HepG2 (cell line): Measurements from ENCODE around the gene RAB3A. TPM values are rescaled to one million over a fixed set of nuclear protein-coding genes. Genes with fewer than 3 reads are reported as not detected.

ENCODE experiments used
- ATAC-seq: fragments of 200-7000 bp; cut with Tn5 transposase; 3 replicates; pipeline ENCODE4 v1.9.1; 2020; ENCODE audit warnings: mild to moderate bottlenecking, moderate library complexity
- BruUV-seq: library from RNA; stranded (reverse); fragments of 400-500 nt; replicated peaks from 2 replicates; lab custom pipeline; 2021; lab: Mats Ljungman, UMichigan
- CTCF ChIA-PET: fragments of 300-600 bp; formaldehyde crosslinking; extraction: SDS; loops from one replicate; lab custom pipeline; 2021; ENCODE audit warnings: low total read pairs, inconsistent platforms, low intra/inter-chr PET ratio; lab: Yijun Ruan, JAX
- POLR2A ChIA-PET: fragments of 350-600 bp; sonication (Branson Sonifier 250); formaldehyde crosslinking; loops from one replicate; lab custom pipeline; 2020; ENCODE audit warnings: antibody characterized with exemption, inconsistent platforms; lab: Yijun Ruan, JAX
- DNase-seq: peaks from one replicate; pipeline ENCODE4 v3.0.0-alpha.2; 2015; ENCODE audit warnings: low spot score
- FAIRE-seq: peaks from 3 replicates; lab custom pipeline; 2011; peaks lifted over from hg19 to GRCh38; lab: Jason Lieb, UNC
- H2AFZ ChIP-seq: one replicate; pipeline ENCODE4 v1.6.1; 2011; ENCODE audit warnings: low read length, inconsistent platforms
- H3K27ac ChIP-seq: fragments of 300-600 bp; 3 replicates; pipeline ENCODE4 v1.8.0; 2011; ENCODE audit warnings: mixed run types, mild to moderate bottlenecking, mixed read lengths, low read length, inconsistent platforms; ENCODE audit not compliant: insufficient read depth; ENCODE audit errors: extremely low read length
- H3K27me3 ChIP-seq, 2 experiments: fragments of 200-600 bp in 1 of 2; 2 replicates in 1 of 2; 3 replicates in 1 of 2; pipeline versions ENCODE4 v1.6.0 to v1.8.0; 2011; ENCODE audit warnings: low read length in 2 of 2, mild to moderate bottlenecking in 2 of 2, moderate library complexity in 2 of 2, inconsistent platforms in 1 of 2; ENCODE audit not compliant: insufficient read depth in 2 of 2, control insufficient read depth in 1 of 2
- H3K36me3 ChIP-seq, 2 experiments: fragments of 200-600 bp in 1 of 2; replicated peaks in 1 of 2; 2 replicates in 1 of 2; 3 replicates in 1 of 2; pipeline versions ENCODE4 v1.5.1 to v1.8.0; 2011; ENCODE audit warnings: low read length in 2 of 2, inconsistent platforms in 1 of 2; ENCODE audit not compliant: insufficient read depth in 2 of 2, control insufficient read depth in 1 of 2
- H3K4me1 ChIP-seq: 2 replicates; pipeline ENCODE4 v1.5.1; 2012; ENCODE audit warnings: low read length, inconsistent platforms; ENCODE audit not compliant: insufficient read depth
- H3K4me2 ChIP-seq: 2 replicates; pipeline ENCODE4 v1.6.0; 2011; ENCODE audit warnings: low read depth, low read length, inconsistent platforms
- H3K4me3 ChIP-seq, 3 experiments: fragments of 200-600 bp in 1 of 3; sonication (generic), shearing (Covaris generic) in 1 of 3; replicated peaks in 1 of 3; 2 replicates each; pipeline ENCODE4 v1.5.1; 2011 to 2016; ENCODE audit warnings: low read length in 3 of 3, inconsistent platforms in 2 of 3, low read depth in 2 of 3, mild to moderate bottlenecking in 2 of 3, control low read depth in 1 of 3, mixed read lengths in 1 of 3; ENCODE audit not compliant: insufficient read depth in 1 of 3
- H3K79me2 ChIP-seq: one replicate; pipeline ENCODE4 v1.6.1; 2011; ENCODE audit warnings: low read length, inconsistent platforms; ENCODE audit not compliant: insufficient read depth
- H3K9ac ChIP-seq: 2 replicates; pipeline ENCODE4 v1.6.0; 2011; ENCODE audit warnings: mild to moderate bottlenecking, low read depth, low read length, inconsistent platforms; ENCODE audit not compliant: insufficient read depth
- H3K9me3 ChIP-seq: 2 replicates; pipeline ENCODE4 v1.5.1; 2012; ENCODE audit warnings: mild to moderate bottlenecking, low read length
- H4K20me1 ChIP-seq: 2 replicates; pipeline ENCODE4 v1.6.0; 2011; ENCODE audit warnings: inconsistent platforms, mild to moderate bottlenecking, low read length, moderate library complexity; ENCODE audit not compliant: insufficient read depth
- ATF1 ChIP-seq: IDR thresholded peaks from 2 replicates; pipeline ENCODE4 v1.6.1; 2016; ENCODE audit warnings: mild to moderate bottlenecking, control low read depth
- BCL6 ChIP-seq: IDR thresholded peaks from 2 replicates; pipeline ENCODE4 v1.6.1; 2016; ENCODE audit warnings: missing genetic modification reagents, missing compliant biosample characterization
- BHLHE40 ChIP-seq: IDR thresholded peaks from 2 replicates; pipeline ENCODE4 v1.6.1; 2011; ENCODE audit warnings: low read length, improper control_type of control experiment
- IKZF5 ChIP-seq: IDR thresholded peaks from 2 replicates; pipeline ENCODE4 v1.6.1; 2018; ENCODE audit warnings: missing genetic modification reagents, mild to moderate bottlenecking, missing compliant biosample characterization
- NCOA2 ChIP-seq: sonication (generic); formaldehyde crosslinking; IDR thresholded peaks from 2 replicates; pipeline ENCODE4 v1.8.0; 2022; ENCODE audit warnings: inconsistent platforms
- POLR2A ChIP-seq, 2 experiments: IDR thresholded peaks; 2 replicates each; pipeline ENCODE4 v1.6.1; 2011; ENCODE audit warnings: low read depth in 2 of 2, low read length in 2 of 2, mild to moderate bottlenecking in 1 of 2, moderate library complexity in 1 of 2; ENCODE audit not compliant: insufficient read depth in 1 of 2
- SP4 ChIP-seq: sonication (generic); formaldehyde crosslinking; IDR thresholded peaks from 2 replicates; pipeline ENCODE4 v1.8.1; 2023; ENCODE audit warnings: mild to moderate bottlenecking, missing genetic modification reagents
- ZNF335 ChIP-seq: sonication (generic); formaldehyde crosslinking; IDR thresholded peaks from 2 replicates; pipeline ENCODE4 v1.4.0; 2020; ENCODE audit warnings: missing genetic modification reagents
- ZNF737 ChIP-seq: sonication (generic); formaldehyde crosslinking; IDR thresholded peaks from 2 replicates; pipeline ENCODE4 v1.5.0; 2020; ENCODE audit warnings: missing genetic modification reagents, mild to moderate bottlenecking, borderline replicate concordance
- ZNF766 ChIP-seq: sonication (generic); formaldehyde crosslinking; IDR thresholded peaks from 2 replicates; pipeline ENCODE4 v1.5.0; 2020; ENCODE audit warnings: missing genetic modification reagents, borderline replicate concordance
- WGBS: methylation state at CpG from one replicate; pipeline ENCODE4 v1.1.6; 2017; ENCODE audit warnings: low lambda C conversion rate; 5-methylcytosine and 5-hydroxymethylcytosine counted together
- in situ Hi-C: cut with HindIII; loops from 2 replicates; pipeline ENCODE4 v1.10.0; 2017; ENCODE audit warnings: low pct_unique_long_range_greater_than_20kb; ENCODE audit not compliant: extremely low pct_ligation_motif_present
- intact Hi-C: fragments of 100-400 bp; cut with micrococcal nuclease; formaldehyde crosslinking; loops from one replicate; pipeline ENCODE4 v1.10.0; 2022; ENCODE audit not compliant: unreplicated experiment
- polyA plus RNA-seq, 8 experiments: library from polyadenylated mRNA; depleted of rRNA in 3 of 8; stranded (reverse) in 7 of 8; unstranded in 1 of 8; fragments of >200 nt; fragmentation: Illumina TruSeq in 4 of 8; extraction: Trizol in 4 of 8; gene quantifications; 2 replicates each; pipeline versions ENCODE4 v1.2.1 to v1.2.3, GENCODE V29; 2011 to 2016; ENCODE audit warnings: low read depth in 4 of 8, missing spikeins in 1 of 8, mixed read lengths in 1 of 8; ENCODE audit not compliant: insufficient read depth in 1 of 8
- total RNA-seq, 5 experiments: library from RNA; depleted of rRNA; stranded (reverse); fragments of >200 nt; fragmentation: Illumina TruSeq; extraction: Trizol; gene quantifications; 2 replicates each; pipeline ENCODE4 v1.2.3, GENCODE V29; 2016; ENCODE audit warnings: low read depth in 1 of 5
- TF ChIP-seq, protein P1 (sequence below): sonication (generic); formaldehyde crosslinking; IDR thresholded peaks from 2 replicates; pipeline ENCODE4 v1.4.0; 2020; ENCODE audit warnings: missing genetic modification reagents, mild to moderate bottlenecking, borderline replicate concordance
- TF ChIP-seq, protein P2 (sequence below): IDR thresholded peaks from 2 replicates; pipeline ENCODE4 v1.6.1; 2016; ENCODE audit warnings: missing compliant biosample characterization, missing genetic modification reagents, borderline replicate concordance
- TF ChIP-seq, protein P3 (sequence below): sonication (generic); formaldehyde crosslinking; IDR thresholded peaks from 2 replicates; pipeline ENCODE4 v1.4.0; 2020; ENCODE audit warnings: missing genetic modification reagents
- TF ChIP-seq, protein P4 (sequence below): sonication (generic); formaldehyde crosslinking; IDR thresholded peaks from 2 replicates; pipeline ENCODE4 v1.4.0; 2020; ENCODE audit warnings: mild to moderate bottlenecking, low read depth, missing genetic modification reagents

The RAB3A gene
- total and polyA plus RNA-seq, 2 of the 13 experiments (the other 11 are each of a cell fraction or from before 2014, with no cell fraction given): 0.58 to 0.98 TPM

DNA sequence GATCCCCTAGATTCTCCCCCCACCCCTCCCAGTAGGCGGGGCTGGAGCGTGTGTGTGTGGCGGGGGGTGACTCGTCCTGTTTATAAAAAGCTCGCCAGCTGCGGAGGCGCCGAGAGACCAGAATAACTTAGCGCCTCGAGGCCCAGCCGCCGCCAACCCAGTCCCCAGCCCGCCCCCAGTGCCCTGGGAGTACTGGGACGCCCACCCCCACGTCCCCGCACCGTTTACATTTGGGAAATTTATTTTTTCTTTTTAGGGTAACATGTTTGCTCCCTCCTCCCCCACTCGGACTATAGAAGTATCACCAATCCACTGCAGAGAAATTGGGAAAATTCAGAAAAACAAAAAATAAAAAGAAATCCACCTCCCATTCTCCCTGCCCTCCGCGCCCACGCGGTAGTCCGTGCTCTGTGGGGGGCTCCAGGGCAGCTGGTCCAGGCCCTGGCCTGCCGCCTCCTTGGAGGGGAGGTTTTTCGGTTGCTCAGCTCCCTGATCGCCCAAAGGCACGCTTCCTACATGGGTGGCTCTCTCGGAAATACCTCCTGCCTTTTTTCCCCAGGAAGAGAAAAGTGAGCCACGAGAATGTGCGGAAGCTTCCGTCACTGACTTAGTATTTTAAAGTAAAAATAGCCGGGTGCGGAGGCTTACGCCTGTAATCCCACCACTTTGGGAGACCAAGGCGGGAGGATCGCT is 1.5 kb upstream of the RAB3A start (continued):
- no peak for TF ChIP-seq IKZF5 (CRISPR knock-in tag)
- TF ChIP-seq, protein P1, sequence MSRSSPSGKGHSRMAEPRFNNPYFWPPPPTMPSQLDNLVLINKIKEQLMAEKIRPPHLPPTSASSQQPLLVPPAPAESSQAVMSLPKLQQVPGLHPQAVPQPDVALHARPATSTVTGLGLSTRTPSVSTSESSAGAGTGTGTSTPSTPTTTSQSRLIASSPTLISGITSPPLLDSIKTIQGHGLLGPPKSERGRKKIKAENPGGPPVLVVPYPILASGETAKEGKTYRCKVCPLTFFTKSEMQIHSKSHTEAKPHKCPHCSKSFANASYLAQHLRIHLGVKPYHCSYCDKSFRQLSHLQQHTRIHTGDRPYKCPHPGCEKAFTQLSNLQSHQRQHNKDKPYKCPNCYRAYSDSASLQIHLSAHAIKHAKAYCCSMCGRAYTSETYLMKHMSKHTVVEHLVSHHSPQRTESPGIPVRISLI (CRISPR knock-in tag): no peak
- TF ChIP-seq, protein P2, sequence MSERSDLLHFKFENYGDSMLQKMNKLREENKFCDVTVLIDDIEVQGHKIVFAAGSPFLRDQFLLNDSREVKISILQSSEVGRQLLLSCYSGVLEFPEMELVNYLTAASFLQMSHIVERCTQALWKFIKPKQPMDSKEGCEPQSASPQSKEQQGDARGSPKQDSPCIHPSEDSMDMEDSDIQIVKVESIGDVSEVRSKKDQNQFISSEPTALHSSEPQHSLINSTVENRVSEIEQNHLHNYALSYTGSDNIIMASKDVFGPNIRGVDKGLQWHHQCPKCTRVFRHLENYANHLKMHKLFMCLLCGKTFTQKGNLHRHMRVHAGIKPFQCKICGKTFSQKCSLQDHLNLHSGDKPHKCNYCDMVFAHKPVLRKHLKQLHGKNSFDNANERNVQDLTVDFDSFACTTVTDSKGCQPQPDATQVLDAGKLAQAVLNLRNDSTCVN (CRISPR knock-in tag): no peak
- no peak for TF ChIP-seq ZNF766
- no peak for TF ChIP-seq ZNF335

GRCh38 chr19:18204394-18205199 is 755 bp upstream of the RAB3A start:
- Histone ChIP-seq H3K4me2 (peak overlapping the region; percentile 87), H3K27me3 (0 out of 5 replicates have a peak, but pooled peaks cover 0 to 3% of the 10 kb centered on the region in 2 experiments), H2AFZ (no peak overlapping the region), H3K4me1 (peaks cover 13% of the 10 kb centered on the region), H3K79me2 (no peaks in the 10 kb centered on the region), H4K20me1 (no peaks in the 10 kb centered on the region), H3K4me3 (peak overlapping the region; percentile 73 to 76 (median 73)), H3K36me3 (peaks cover 3 to 5% of the 10 kb centered on the region in 2 experiments; a peak in 1 of 5 replicates), H3K9me3 (no peaks in the 10 kb centered on the region), H3K27ac (peak overlapping the region; percentile 60), H3K9ac (peak overlapping the region; percentile 73)
- 2% methylated on average over 22 of the region's 22 CpGs for WGBS
- ATAC-seq: peak; percentile 14
- intact Hi-C loops: loop anchor here (1.0 to 5.0 kb wide), 3 partner anchors 20 to 208 kb away; partner anchors contain the start of gene LSM4
- BruUV-seq: TSS peak; percentile 62
- ChIA-PET CTCF (no interaction called here), POLR2A (interaction anchor here (0.6 to 4.0 kb wide), 12 partner anchors 12 to 345 kb away, joined by 3 to 27 read pairs (median 6); partner anchors contain the start of genes GDF15, IQCN, JUND and MPV17L2)
- DNase-seq: no peak
- in situ Hi-C loops: loop anchor here (5.0 to 10.0 kb wide), 2 partner anchors 48 to 210 kb away; partner anchors contain the start of gene SSBP4
- FAIRE-seq: no peak
- TF ChIP-seq ZNF335 (no peak), NCOA2 (no peak), BHLHE40 (peak; percentile 19; the same call in 1 of the 2 replicates), POLR2A (IDR thresholded peaks at IDR 0.05; ENCODE audit: insufficient read depth in 1 of 2, low read depth in 2 of 2, low read length in 2 of 2) (peak in 1 of 2 experiments; percentile 32; a peak in 1 of 4 replicates), SP4 (CRISPR knock-in tag) (peak; percentile 20; the same call in 1 of the 2 replicates), ATF1 (CRISPR knock-in tag) (0 out of 2 replicates have a peak, but pooled peaks have one; percentile 4), BCL6 (no peak), ZNF737 (CRISPR knock-in tag) (no peak)
- TF ChIP-seq, protein P3, sequence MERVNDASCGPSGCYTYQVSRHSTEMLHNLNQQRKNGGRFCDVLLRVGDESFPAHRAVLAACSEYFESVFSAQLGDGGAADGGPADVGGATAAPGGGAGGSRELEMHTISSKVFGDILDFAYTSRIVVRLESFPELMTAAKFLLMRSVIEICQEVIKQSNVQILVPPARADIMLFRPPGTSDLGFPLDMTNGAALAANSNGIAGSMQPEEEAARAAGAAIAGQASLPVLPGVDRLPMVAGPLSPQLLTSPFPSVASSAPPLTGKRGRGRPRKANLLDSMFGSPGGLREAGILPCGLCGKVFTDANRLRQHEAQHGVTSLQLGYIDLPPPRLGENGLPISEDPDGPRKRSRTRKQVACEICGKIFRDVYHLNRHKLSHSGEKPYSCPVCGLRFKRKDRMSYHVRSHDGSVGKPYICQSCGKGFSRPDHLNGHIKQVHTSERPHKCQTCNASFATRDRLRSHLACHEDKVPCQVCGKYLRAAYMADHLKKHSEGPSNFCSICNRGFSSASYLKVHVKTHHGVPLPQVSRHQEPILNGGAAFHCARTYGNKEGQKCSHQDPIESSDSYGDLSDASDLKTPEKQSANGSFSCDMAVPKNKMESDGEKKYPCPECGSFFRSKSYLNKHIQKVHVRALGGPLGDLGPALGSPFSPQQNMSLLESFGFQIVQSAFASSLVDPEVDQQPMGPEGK (CRISPR knock-in tag): peak; percentile 84
- TF ChIP-seq, protein P4, sequence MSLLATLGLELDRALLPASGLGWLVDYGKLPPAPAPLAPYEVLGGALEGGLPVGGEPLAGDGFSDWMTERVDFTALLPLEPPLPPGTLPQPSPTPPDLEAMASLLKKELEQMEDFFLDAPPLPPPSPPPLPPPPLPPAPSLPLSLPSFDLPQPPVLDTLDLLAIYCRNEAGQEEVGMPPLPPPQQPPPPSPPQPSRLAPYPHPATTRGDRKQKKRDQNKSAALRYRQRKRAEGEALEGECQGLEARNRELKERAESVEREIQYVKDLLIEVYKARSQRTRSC (CRISPR knock-in tag): no peak
